GM12872 (cell line): ENCODE results near the gene CSRP1.

Source experiments
- TF ChIP-seq, protein P1 (sequence below): IDR thresholded peaks from 3 replicates; pipeline ENCODE4 v1.5.1; 2011; ENCODE audit warnings: low read depth, mild to moderate bottlenecking, low read length, moderate library complexity; ENCODE audit not compliant: insufficient read depth

CSRP1 gene

GRCh38 chr1:201463071-201463552 is 43.8 kb downstream of the CSRP1 start:
- TF ChIP-seq, protein P1, sequence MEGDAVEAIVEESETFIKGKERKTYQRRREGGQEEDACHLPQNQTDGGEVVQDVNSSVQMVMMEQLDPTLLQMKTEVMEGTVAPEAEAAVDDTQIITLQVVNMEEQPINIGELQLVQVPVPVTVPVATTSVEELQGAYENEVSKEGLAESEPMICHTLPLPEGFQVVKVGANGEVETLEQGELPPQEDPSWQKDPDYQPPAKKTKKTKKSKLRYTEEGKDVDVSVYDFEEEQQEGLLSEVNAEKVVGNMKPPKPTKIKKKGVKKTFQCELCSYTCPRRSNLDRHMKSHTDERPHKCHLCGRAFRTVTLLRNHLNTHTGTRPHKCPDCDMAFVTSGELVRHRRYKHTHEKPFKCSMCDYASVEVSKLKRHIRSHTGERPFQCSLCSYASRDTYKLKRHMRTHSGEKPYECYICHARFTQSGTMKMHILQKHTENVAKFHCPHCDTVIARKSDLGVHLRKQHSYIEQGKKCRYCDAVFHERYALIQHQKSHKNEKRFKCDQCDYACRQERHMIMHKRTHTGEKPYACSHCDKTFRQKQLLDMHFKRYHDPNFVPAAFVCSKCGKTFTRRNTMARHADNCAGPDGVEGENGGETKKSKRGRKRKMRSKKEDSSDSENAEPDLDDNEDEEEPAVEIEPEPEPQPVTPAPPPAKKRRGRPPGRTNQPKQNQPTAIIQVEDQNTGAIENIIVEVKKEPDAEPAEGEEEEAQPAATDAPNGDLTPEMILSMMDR: 0 out of 3 replicates have a peak, but pooled peaks have one; percentile 16

GRCh38 chr1:201461645-201462441 is 45.1 kb downstream of the CSRP1 start:
- TF ChIP-seq, protein P1: no peak

DNA sequence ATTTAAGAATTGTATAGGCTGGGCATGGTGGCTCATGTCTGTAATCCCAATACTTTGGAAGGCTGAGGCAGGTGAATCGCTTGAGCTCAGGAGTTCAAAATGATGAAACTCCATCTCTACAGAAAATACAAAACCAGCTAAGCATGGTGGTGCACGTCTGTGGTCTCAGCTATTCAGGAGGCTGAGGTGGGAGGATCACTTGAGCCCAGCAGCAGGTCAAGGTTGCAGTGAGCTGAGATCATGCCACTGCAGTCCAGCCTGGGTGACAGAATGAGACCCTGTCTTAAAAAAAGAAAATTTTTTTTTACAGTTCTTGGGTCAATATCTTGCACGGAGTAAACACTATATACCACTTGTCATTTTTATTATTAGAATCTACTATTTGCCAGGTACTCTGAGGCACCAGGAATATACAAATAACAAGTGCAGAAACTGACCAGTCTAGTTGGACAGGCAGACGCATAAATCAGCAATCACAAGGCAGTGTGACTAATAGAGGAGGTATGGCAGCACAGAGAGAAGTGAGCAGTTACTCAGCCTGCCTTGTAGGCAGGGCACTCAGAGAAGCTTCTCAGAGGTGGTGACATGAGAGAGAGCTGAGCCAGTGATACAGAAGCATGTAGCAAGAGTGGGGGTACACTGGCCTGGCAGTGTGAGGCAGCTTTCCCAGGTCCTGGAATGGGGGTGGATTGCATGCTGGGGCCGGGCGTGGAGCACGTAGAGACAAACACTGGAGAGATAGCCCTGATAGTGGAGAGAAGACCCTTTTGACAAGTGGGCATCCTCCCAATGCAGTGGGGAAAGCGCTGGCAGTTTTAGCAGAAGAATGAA is 45.9 kb downstream of the CSRP1 start:
- TF ChIP-seq, protein P1: no peak

DNA sequence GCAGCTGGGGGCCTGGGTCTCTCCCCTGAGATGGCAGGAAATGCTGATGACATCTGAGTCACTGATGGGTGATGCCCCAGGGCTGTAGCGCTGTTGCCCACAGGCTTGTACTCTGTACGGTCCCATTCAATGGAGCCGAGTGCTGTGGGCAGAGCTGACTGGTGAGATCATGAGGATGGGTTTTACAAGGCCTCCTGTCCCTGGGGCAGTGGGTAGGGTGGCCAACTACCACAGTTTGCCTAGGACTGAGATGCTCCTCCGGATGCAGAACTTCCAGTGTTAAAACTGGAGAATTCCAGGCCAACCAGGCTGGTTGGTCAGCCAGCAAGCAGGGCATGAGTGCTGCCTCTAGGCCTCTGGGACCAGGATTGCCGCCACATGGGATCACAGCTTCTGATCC is 47.1 kb downstream of the CSRP1 start:
- TF ChIP-seq, protein P1: no peak

- TF ChIP-seq, protein P1: no peak
These were observed 47.9 kb downstream of the CSRP1 start for GRCh38 chr1:201459052-201459451.

DNA sequence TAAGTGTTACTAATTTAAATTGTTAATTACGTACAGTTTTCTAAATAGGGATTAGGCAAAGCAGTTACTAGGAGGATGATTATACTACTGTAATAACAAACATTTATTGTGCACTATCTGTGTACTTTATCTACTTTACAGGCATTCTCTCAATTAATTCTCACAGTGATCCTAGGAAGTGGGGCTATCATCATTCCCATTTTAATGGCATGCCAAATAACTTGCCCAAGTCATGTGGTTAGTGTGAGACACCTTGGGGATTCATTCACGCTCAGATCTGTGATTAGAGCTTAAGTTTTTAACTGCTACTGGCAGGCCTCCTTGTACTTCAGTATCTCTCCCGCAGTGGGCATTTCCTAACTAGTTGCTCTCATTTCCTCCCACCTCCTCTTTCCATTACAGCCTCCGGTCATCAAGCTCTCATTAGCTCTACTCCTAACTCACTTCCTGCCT is 49.4 kb downstream of the CSRP1 start:
- TF ChIP-seq, protein P1: no peak
